RWPE2 (cell line): ENCODE measurements around the gene HEPN1.

Source experiments
- ATAC-seq: fragments of 200-7000 bp; cut with Tn5 transposase; 3 replicates; pipeline ENCODE4 v1.9.1; 2021; ENCODE audit warnings: low read depth
- DNase-seq: peaks from one replicate; pipeline ENCODE4 v3.0.0-alpha.2; 2020; ENCODE audit warnings: low spot score
- H3K27ac ChIP-seq: fragments of 450-650 bp; 2 replicates; pipeline ENCODE4 v1.5.1; 2017; ENCODE audit warnings: mild to moderate bottlenecking; ENCODE audit not compliant: poor library complexity, severe bottlenecking
- H3K27me3 ChIP-seq: fragments of 250-450 bp; sonication (Bioruptor Pico); 2 replicates; pipeline ENCODE4 v1.5.1; 2021; ENCODE audit warnings: mild to moderate bottlenecking, moderate library complexity; ENCODE audit not compliant: insufficient read depth, poor library complexity, severe bottlenecking
- H3K36me3 ChIP-seq: fragments of 250-450 bp; sonication (Bioruptor Pico); 2 replicates; pipeline ENCODE4 v1.5.1; 2020; ENCODE audit warnings: low read depth, mild to moderate bottlenecking, moderate library complexity
- H3K4me1 ChIP-seq: fragments of 250-450 bp; sonication (Bioruptor Pico); 2 replicates; pipeline ENCODE4 v1.5.1; 2021; ENCODE audit warnings: mild to moderate bottlenecking, moderate library complexity; ENCODE audit not compliant: insufficient read depth, poor library complexity, severe bottlenecking
- H3K4me3 ChIP-seq: fragments of 250-450 bp; sonication (Bioruptor Pico); 2 replicates; pipeline ENCODE4 v1.5.1; 2021; ENCODE audit warnings: mild to moderate bottlenecking, moderate library complexity; ENCODE audit not compliant: severe bottlenecking
- H3K9me3 ChIP-seq: fragments of 250-450 bp; sonication (Bioruptor Pico); 2 replicates; pipeline ENCODE4 v1.5.1; 2021; ENCODE audit warnings: mild to moderate bottlenecking, moderate library complexity; ENCODE audit not compliant: severe bottlenecking
- TF ChIP-seq, protein P1 (sequence below): fragments of 450-650 bp; IDR thresholded peaks from one replicate; pipeline ENCODE4 v1.5.1; 2017; ENCODE audit warnings: mild to moderate bottlenecking, moderate library complexity; ENCODE audit not compliant: poor library complexity, severe bottlenecking

HEPN1 gene

DNA sequence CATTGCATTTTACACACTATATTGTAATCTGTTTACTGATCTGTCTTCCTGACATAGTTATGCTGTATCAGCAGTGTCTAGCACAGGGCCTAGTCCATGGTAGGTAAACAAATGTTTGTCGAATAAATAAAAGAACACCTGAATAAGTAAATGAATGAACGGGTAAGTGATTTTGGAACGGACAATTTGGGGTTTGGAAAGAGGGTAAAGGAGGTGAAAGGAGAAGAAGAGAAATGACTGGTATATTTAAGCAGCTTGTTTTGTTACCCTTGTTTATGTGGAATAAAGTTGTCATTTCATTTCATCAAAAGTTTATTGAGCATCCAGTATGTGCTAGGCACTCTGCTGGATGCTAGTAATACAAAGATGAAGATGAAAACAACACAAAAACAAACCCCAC is at the start of gene HEPN1:
TSS of gene HEPN1 (plus strand) at position 301 of the 400 bp plus-strand sequence.
- ATAC-seq (no peak), DNase-seq (no peak)
- Histone ChIP-seq H3K4me3 (no peak within 1 kb of the TSS), H3K27me3 (no peaks in the 10 kb centered on the region), H3K4me1 (no peaks in the 10 kb centered on the region), H3K36me3 (no peaks in the 10 kb centered on the region), H3K27ac (no peak within 1 kb of the TSS), H3K9me3 (no peaks in the 10 kb centered on the region)
- TF ChIP-seq, protein P1, sequence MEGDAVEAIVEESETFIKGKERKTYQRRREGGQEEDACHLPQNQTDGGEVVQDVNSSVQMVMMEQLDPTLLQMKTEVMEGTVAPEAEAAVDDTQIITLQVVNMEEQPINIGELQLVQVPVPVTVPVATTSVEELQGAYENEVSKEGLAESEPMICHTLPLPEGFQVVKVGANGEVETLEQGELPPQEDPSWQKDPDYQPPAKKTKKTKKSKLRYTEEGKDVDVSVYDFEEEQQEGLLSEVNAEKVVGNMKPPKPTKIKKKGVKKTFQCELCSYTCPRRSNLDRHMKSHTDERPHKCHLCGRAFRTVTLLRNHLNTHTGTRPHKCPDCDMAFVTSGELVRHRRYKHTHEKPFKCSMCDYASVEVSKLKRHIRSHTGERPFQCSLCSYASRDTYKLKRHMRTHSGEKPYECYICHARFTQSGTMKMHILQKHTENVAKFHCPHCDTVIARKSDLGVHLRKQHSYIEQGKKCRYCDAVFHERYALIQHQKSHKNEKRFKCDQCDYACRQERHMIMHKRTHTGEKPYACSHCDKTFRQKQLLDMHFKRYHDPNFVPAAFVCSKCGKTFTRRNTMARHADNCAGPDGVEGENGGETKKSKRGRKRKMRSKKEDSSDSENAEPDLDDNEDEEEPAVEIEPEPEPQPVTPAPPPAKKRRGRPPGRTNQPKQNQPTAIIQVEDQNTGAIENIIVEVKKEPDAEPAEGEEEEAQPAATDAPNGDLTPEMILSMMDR: no peak

- Histone ChIP-seq H3K36me3 (no peaks in the 10 kb centered on the region), H3K9me3 (no peaks in the 10 kb centered on the region)
Measured at GRCh38 chr11:124869331-124869730, 49.7 kb upstream of the HEPN1 start.

GRCh38 chr11:124869856-124870387 is 49.1 kb upstream of the HEPN1 start:
- Histone ChIP-seq H3K4me1 (no peaks in the 10 kb centered on the region), H3K9me3 (no peaks in the 10 kb centered on the region), H3K27ac (no peak overlapping the region), H3K27me3 (peaks cover 65% of the 10 kb centered on the region), H3K4me3 (no peak overlapping the region), H3K36me3 (no peaks in the 10 kb centered on the region)
- TF ChIP-seq, protein P1: no peak
- DNase-seq: no peak
- ATAC-seq: no peak

More at GRCh38 chr11:124869331-124869730, 49.7 kb upstream of the HEPN1 start:
- peaks cover 71% of the 10 kb centered on the region for H3K27me3 ChIP-seq
- H3K4me1 ChIP-seq: no peaks in the 10 kb centered on the region
- DNase-seq: no peak
- ATAC-seq: no peak
- H3K4me3 ChIP-seq: no peak overlapping the region
- TF ChIP-seq, protein P1: no peak
- H3K27ac ChIP-seq: no peak overlapping the region

DNA sequence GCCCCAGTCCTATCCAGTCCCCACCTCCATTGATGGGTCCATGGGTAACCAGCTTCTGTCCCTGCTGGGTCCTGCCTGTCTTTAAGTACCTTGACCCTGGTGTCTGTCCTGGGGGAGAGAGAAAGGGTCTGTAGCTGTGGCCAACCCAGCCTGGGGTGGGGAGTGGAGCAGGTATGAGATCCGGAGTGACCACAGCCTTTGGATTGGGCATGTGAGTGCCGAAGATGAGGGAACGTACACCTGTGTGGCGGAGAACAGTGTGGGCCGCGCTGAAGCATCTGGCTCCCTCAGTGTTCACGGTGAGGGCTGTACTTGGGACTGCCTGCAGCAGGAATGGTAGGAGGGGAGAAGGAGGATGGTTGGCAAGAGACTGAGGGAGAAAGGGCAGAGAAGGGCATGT is 48.6 kb upstream of the HEPN1 start:
- no peak overlapping the region for H3K27ac ChIP-seq
- no peaks in the 10 kb centered on the region for H3K4me1 ChIP-seq
- ATAC-seq: no peak
- DNase-seq: no peak
- H3K4me3 ChIP-seq: no peak overlapping the region
- peaks cover 60% of the 10 kb centered on the region for H3K27me3 ChIP-seq
- TF ChIP-seq, protein P1: no peak
- no peaks in the 10 kb centered on the region for H3K9me3 ChIP-seq
- H3K36me3 ChIP-seq: no peaks in the 10 kb centered on the region

DNA sequence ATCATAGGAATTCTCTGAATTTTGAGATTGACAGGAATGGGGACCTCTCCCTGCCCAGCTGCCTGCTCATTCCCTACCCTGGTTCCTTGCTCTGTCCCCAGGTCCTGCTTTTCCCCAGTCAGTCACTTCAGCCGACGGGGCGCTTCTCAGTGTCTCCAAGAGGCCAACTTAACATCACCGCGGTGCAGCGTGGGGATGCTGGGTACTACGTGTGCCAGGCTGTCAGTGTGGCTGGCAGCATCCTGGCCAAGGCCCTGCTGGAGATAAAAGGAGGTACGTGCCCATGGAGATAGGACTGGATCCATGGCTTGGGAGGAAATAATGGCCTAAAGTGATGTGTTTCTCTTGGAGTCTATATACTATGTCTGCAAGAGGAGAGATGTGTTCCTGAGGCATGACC is 46.8 kb upstream of the HEPN1 start:
- Histone ChIP-seq H3K9me3 (no peaks in the 10 kb centered on the region), H3K4me3 (no peak overlapping the region), H3K27me3 (peaks cover 42% of the 10 kb centered on the region), H3K27ac (no peak overlapping the region), H3K36me3 (no peaks in the 10 kb centered on the region), H3K4me1 (no peaks in the 10 kb centered on the region)
- no peak for ATAC-seq
- no peak for DNase-seq
- TF ChIP-seq, protein P1: no peak
